OCI-LY7 (cell line): ENCODE data around the gene DDX39B. TPM values are rescaled to one million over a fixed set of nuclear protein-coding genes. Genes with fewer than 3 reads are reported as not detected.

Source experiments
- BruUV-seq: library from RNA; stranded (reverse); fragments of 400-500 nt; replicated peaks from 2 replicates; lab custom pipeline; 2021; lab: Mats Ljungman, UMichigan
- CTCF ChIA-PET: fragments of 300-600 bp; sonication (Branson Sonifier 250); formaldehyde crosslinking; loops from one replicate; lab custom pipeline; 2022; ENCODE audit warnings: antibody characterized with exemption; ENCODE audit not compliant: unreplicated experiment; lab: Charles Lee
- POLR2A ChIA-PET: fragments of 300-600 bp; sonication (Branson Sonifier 250); formaldehyde crosslinking; loops from one replicate; lab custom pipeline; 2022; ENCODE audit warnings: antibody characterized with exemption; lab: Charles Lee
- DNase-seq: peaks from one replicate; pipeline ENCODE4 v3.0.0-alpha.2; 2015; ENCODE audit warnings: low spot score
- H2AFZ ChIP-seq: fragments of 200-600 bp; sonication (generic), shearing (Covaris generic); 2 replicates; pipeline ENCODE4 v1.6.1; 2014; ENCODE audit warnings: mild to moderate bottlenecking, antibody characterized with exemption, low read length, moderate library complexity
- H3K27ac ChIP-seq: fragments of 200-600 bp; sonication (generic); 2 replicates; pipeline ENCODE4 v1.5.1; 2014; ENCODE audit warnings: mixed run types, low read depth, mild to moderate bottlenecking, moderate library complexity, low read length, inconsistent platforms; ENCODE audit not compliant: poor library complexity, severe bottlenecking
- H3K36me3 ChIP-seq: fragments of 200-600 bp; sonication (generic); 2 replicates; pipeline ENCODE4 v1.6.1; 2014; ENCODE audit warnings: mild to moderate bottlenecking, antibody characterized with exemption, low read length, moderate library complexity, mixed read lengths; ENCODE audit not compliant: insufficient read depth
- H3K4me1 ChIP-seq: fragments of 200-600 bp; sonication (generic); 2 replicates; pipeline ENCODE4 v1.5.1; 2014; ENCODE audit warnings: mild to moderate bottlenecking, low read length; ENCODE audit not compliant: insufficient read depth, poor library complexity, severe bottlenecking
- H3K4me2 ChIP-seq: fragments of 200-600 bp; sonication (generic); 2 replicates; pipeline ENCODE4 v1.6.1; 2014; ENCODE audit warnings: mild to moderate bottlenecking, low read length
- H3K4me3 ChIP-seq: fragments of 200-600 bp; sonication (generic); 2 replicates; pipeline ENCODE4 v1.5.1; 2014; ENCODE audit warnings: mild to moderate bottlenecking, low read depth, low read length; ENCODE audit not compliant: poor library complexity, severe bottlenecking
- H3K79me2 ChIP-seq: fragments of 200-600 bp; sonication (generic); 2 replicates; pipeline ENCODE4 v1.6.1; 2016; ENCODE audit warnings: low read depth, mild to moderate bottlenecking, low read length, moderate library complexity, mixed read lengths; ENCODE audit not compliant: insufficient read depth
- H3K9me2 ChIP-seq: fragments of 200-600 bp; sonication (generic); 2 replicates; pipeline ENCODE4 v1.6.1; 2016; ENCODE audit warnings: mild to moderate bottlenecking, low read length, mixed read lengths; ENCODE audit not compliant: insufficient read depth
- H3K9me3 ChIP-seq: fragments of 200-600 bp; sonication (generic); 2 replicates; pipeline ENCODE4 v1.6.1; 2014; ENCODE audit warnings: mild to moderate bottlenecking, mixed run types, low read length, mixed read lengths
- H4K20me1 ChIP-seq: fragments of 200-600 bp; sonication (generic); 2 replicates; pipeline ENCODE4 v1.6.1; 2014; ENCODE audit warnings: mild to moderate bottlenecking, antibody characterized with exemption, low read length, moderate library complexity, mixed read lengths; ENCODE audit not compliant: insufficient read depth
- CTCF ChIP-seq: fragments of 200-600 bp; sonication (generic); conservative IDR thresholded peaks from 2 replicates; pipeline ENCODE4 v1.5.1; 2014; ENCODE audit warnings: mild to moderate bottlenecking, antibody characterized with exemption, low read length, moderate library complexity, mixed read lengths
- EZH2phosphoT487 ChIP-seq: fragments of 200-600 bp; sonication (generic); IDR thresholded peaks from 2 replicates; pipeline ENCODE4 v1.6.1; 2018; ENCODE audit warnings: low read depth, borderline replicate concordance, mild to moderate bottlenecking, mixed run types, antibody characterized with exemption, low read length, moderate library complexity, mixed read lengths
- intact Hi-C: fragments of 100-400 bp; cut with micrococcal nuclease; formaldehyde crosslinking; loops from one replicate; pipeline ENCODE4 v1.10.0; 2022; ENCODE audit not compliant: unreplicated experiment
- small RNA-seq: library from RNA; depleted of rRNA; stranded (forward); fragments of <200 nt; gene quantifications from one replicate; pipeline ENCODE3, GENCODE V24; 2014
- total RNA-seq, 2 experiments: library from RNA; depleted of rRNA in 1 of 2; stranded (reverse); fragments of >200 nt in 1 of 2; shearing (Covaris generic) in 1 of 2; gene quantifications; 2 replicates each; pipeline ENCODE4 v1.2.3, GENCODE V29; 2014 to 2022

The DDX39B gene
- total RNA-seq, 2 experiments from 2014 or later: 481 to 736 TPM

- Histone ChIP-seq H3K79me2 (no peaks in the 10 kb centered on the region), H3K4me1 (peaks cover 8% of the 10 kb centered on the region), H3K9me3 (no peaks in the 10 kb centered on the region), H3K9me2 (no peaks in the 10 kb centered on the region), H3K36me3 (no peaks in the 10 kb centered on the region), H3K27ac (no peak overlapping the region), H2AFZ (no peak overlapping the region), H3K4me3 (no peak overlapping the region), H3K4me2 (no peak overlapping the region), H4K20me1 (no peaks in the 10 kb centered on the region)
- no peak for DNase-seq
- POLR2A ChIA-PET: no interaction called here
- intact Hi-C loops: no loop called here
- no TSS peak for BruUV-seq
- CTCF ChIA-PET: no interaction called here
- no peak for TF ChIP-seq EZH2phosphoT487
- TF ChIP-seq CTCF: no peak
Measured at GRCh38 chr6:31485055-31485454, 56.7 kb downstream of the DDX39B start.

- POLR2A ChIA-PET: interaction anchor here (0.7 kb wide), 2 partner anchors 31 to 71 kb away, joined by 3 read pairs; no protein-coding TSS in a partner anchor
- DNase-seq: no peak
- H3K9me3 ChIP-seq: no peaks in the 10 kb centered on the region
- H4K20me1 ChIP-seq: no peaks in the 10 kb centered on the region
- H3K4me1 ChIP-seq: peaks cover 19% of the 10 kb centered on the region
- intact Hi-C loops: no loop called here
- no peak overlapping the region for H3K4me2 ChIP-seq
- H3K4me3 ChIP-seq: no peak overlapping the region
- no peaks in the 10 kb centered on the region for H3K79me2 ChIP-seq
- H3K36me3 ChIP-seq: no peaks in the 10 kb centered on the region
- no peaks in the 10 kb centered on the region for H3K9me2 ChIP-seq
- TF ChIP-seq EZH2phosphoT487 (no peak), CTCF (no peak)
- CTCF ChIA-PET: no interaction called here
- BruUV-seq: no TSS peak
- no peak overlapping the region for H3K27ac ChIP-seq
- no peak overlapping the region for H2AFZ ChIP-seq
Measured at GRCh38 chr6:31483392-31483791, 58.4 kb downstream of the DDX39B start.

GRCh38 chr6:31480574-31480973 is 61.2 kb downstream of the DDX39B start:
- CTCF ChIA-PET: no interaction called here
- H3K4me1 ChIP-seq: peaks cover 31% of the 10 kb centered on the region
- POLR2A ChIA-PET: no interaction called here
- DNase-seq: no peak
- TF ChIP-seq CTCF (no peak), EZH2phosphoT487 (no peak)
- H3K4me3 ChIP-seq: no peak overlapping the region
- H3K9me2 ChIP-seq: no peaks in the 10 kb centered on the region
- H3K79me2 ChIP-seq: no peaks in the 10 kb centered on the region
- no peak overlapping the region for H2AFZ ChIP-seq
- no TSS peak for BruUV-seq
- no peak overlapping the region for H3K27ac ChIP-seq
- H4K20me1 ChIP-seq: no peaks in the 10 kb centered on the region
- H3K4me2 ChIP-seq: no peak overlapping the region
- H3K36me3 ChIP-seq: no peaks in the 10 kb centered on the region
- intact Hi-C loops: no loop called here
- H3K9me3 ChIP-seq: no peaks in the 10 kb centered on the region

Small RNAs within 50 kb of the gene (small RNA-seq; reads per million reads assigned to genes)
- gene AL663061.1 (not detected), gene RF00019 (not detected), gene SNORD117 (117 reads per million, percentile 99 among the genes with 10 or more reads in this experiment), gene SNORD84 (not detected)

Other genes with a start within 250 kb of the DDX39B start
- gene HLA-B, start 184.8 kb downstream of the DDX39B start, total RNA-seq (2014; rRNA removed; shearing (Covaris generic)): 223 and 258 TPM in 2 replicates
- gene HLA-B, start 184.8 kb downstream of the DDX39B start, total RNA-seq (2022): 238 and 309 TPM in 2 replicates
- gene MICA, start 138.4 kb downstream of the DDX39B start, total RNA-seq (2014; rRNA removed; shearing (Covaris generic)): 11.9 and 15.3 TPM in 2 replicates
- gene MICA, start 138.4 kb downstream of the DDX39B start, total RNA-seq (2022): 8.3 and 9.9 TPM in 2 replicates
- 24.2 and 26.3 TPM in 2 replicates for gene MICB, start 43.9 kb downstream of the DDX39B start, total RNA-seq (2014; rRNA removed; shearing (Covaris generic))
- 32.4 and 33.9 TPM in 2 replicates for gene MICB, start 43.9 kb downstream of the DDX39B start, total RNA-seq (2022)
- gene MCCD1, start 13.0 kb downstream of the DDX39B start, total RNA-seq (2014; rRNA removed; shearing (Covaris generic)): not detected in 2 replicates
- not detected in 2 replicates for gene MCCD1, start 13.0 kb downstream of the DDX39B start, total RNA-seq (2022)
- 3.8 and 4.2 TPM in 2 replicates for gene ATP6V1G2, start 4.6 kb upstream of the DDX39B start, total RNA-seq (2014; rRNA removed; shearing (Covaris generic))
- 14.1 and 15.9 TPM in 2 replicates for gene ATP6V1G2, start 4.6 kb upstream of the DDX39B start, total RNA-seq (2022)
- gene NFKBIL1, start 5.6 kb upstream of the DDX39B start, total RNA-seq (2014; rRNA removed; shearing (Covaris generic)): 17.1 and 21.8 TPM in 2 replicates
- gene NFKBIL1, start 5.6 kb upstream of the DDX39B start, total RNA-seq (2022): 22.7 and 23.2 TPM in 2 replicates
- 0.98 and 1.1 TPM in 2 replicates for gene LTA, start 30.3 kb upstream of the DDX39B start, total RNA-seq (2014; rRNA removed; shearing (Covaris generic))
- gene LTA, start 30.3 kb upstream of the DDX39B start, total RNA-seq (2022): 4.1 and 4.3 TPM in 2 replicates
- 1.7 and 3.5 TPM in 2 replicates for gene TNF, start 33.6 kb upstream of the DDX39B start, total RNA-seq (2014; rRNA removed; shearing (Covaris generic))
- 2.5 TPM in 2 replicates for gene TNF, start 33.6 kb upstream of the DDX39B start, total RNA-seq (2022)
- 36.5 and 46.8 TPM in 2 replicates for gene LTB, start 40.4 kb upstream of the DDX39B start, total RNA-seq (2014; rRNA removed; shearing (Covaris generic))
- gene LTB, start 40.4 kb upstream of the DDX39B start, total RNA-seq (2022): 36.9 and 39.2 TPM in 2 replicates
- 1.2 and 3.0 TPM in 2 replicates for gene LST1, start 44.3 kb upstream of the DDX39B start, total RNA-seq (2014; rRNA removed; shearing (Covaris generic))
- gene LST1, start 44.3 kb upstream of the DDX39B start, total RNA-seq (2022): 4.2 and 4.9 TPM in 2 replicates
- gene NCR3, start 51.0 kb upstream of the DDX39B start, total RNA-seq (2014; rRNA removed; shearing (Covaris generic)): 1.6 TPM in 1 of 2 replicates, not detected in the other
- 0.74 and 2.0 TPM in 2 replicates for gene NCR3, start 51.0 kb upstream of the DDX39B start, total RNA-seq (2022)
- 15.3 and 22.0 TPM in 2 replicates for gene AIF1, start 73.2 kb upstream of the DDX39B start, total RNA-seq (2014; rRNA removed; shearing (Covaris generic))
- gene AIF1, start 73.2 kb upstream of the DDX39B start, total RNA-seq (2022): 16.3 and 17.2 TPM in 2 replicates
- 113 and 156 TPM in 2 replicates for gene PRRC2A, start 78.7 kb upstream of the DDX39B start, total RNA-seq (2014; rRNA removed; shearing (Covaris generic))
- gene PRRC2A, start 78.7 kb upstream of the DDX39B start, total RNA-seq (2022): 355 and 379 TPM in 2 replicates
- 191 and 233 TPM in 2 replicates for gene BAG6, start 110.7 kb upstream of the DDX39B start, total RNA-seq (2014; rRNA removed; shearing (Covaris generic))
- gene BAG6, start 110.7 kb upstream of the DDX39B start, total RNA-seq (2022): 320 and 323 TPM in 2 replicates
- 0.13 and 1.5 TPM in 2 replicates for gene APOM, start 113.9 kb upstream of the DDX39B start, total RNA-seq (2014; rRNA removed; shearing (Covaris generic))
- 2.1 and 3.6 TPM in 2 replicates for gene APOM, start 113.9 kb upstream of the DDX39B start, total RNA-seq (2022)
- 17.5 and 18.5 TPM in 2 replicates for gene C6orf47, start 118.8 kb upstream of the DDX39B start, total RNA-seq (2014; rRNA removed; shearing (Covaris generic))
- 16.7 and 17.4 TPM in 2 replicates for gene C6orf47, start 118.8 kb upstream of the DDX39B start, total RNA-seq (2022)
- gene GPANK1, start 123.0 kb upstream of the DDX39B start, total RNA-seq (2014; rRNA removed; shearing (Covaris generic)): 34.3 and 50.9 TPM in 2 replicates
- 38.8 and 40.7 TPM in 2 replicates for gene GPANK1, start 123.0 kb upstream of the DDX39B start, total RNA-seq (2022)
- gene CSNK2B, start 124.1 kb upstream of the DDX39B start, total RNA-seq (2014; rRNA removed; shearing (Covaris generic)): 207 and 230 TPM in 2 replicates
- 245 and 254 TPM in 2 replicates for gene CSNK2B, start 124.1 kb upstream of the DDX39B start, total RNA-seq (2022)
- 12.3 and 15.9 TPM in 2 replicates for gene LY6G5B, start 128.0 kb upstream of the DDX39B start, total RNA-seq (2014; rRNA removed; shearing (Covaris generic))
- 28.7 and 32.0 TPM in 2 replicates for gene LY6G5B, start 128.0 kb upstream of the DDX39B start, total RNA-seq (2022)
- gene LY6G5C, start 139.1 kb upstream of the DDX39B start, total RNA-seq (2014; rRNA removed; shearing (Covaris generic)): 1.6 and 1.8 TPM in 2 replicates
- gene LY6G5C, start 139.1 kb upstream of the DDX39B start, total RNA-seq (2022): 2.5 and 3.5 TPM in 2 replicates
- 28.6 and 34.8 TPM in 2 replicates for gene ABHD16A, start 161.3 kb upstream of the DDX39B start, total RNA-seq (2014; rRNA removed; shearing (Covaris generic))
- gene ABHD16A, start 161.3 kb upstream of the DDX39B start, total RNA-seq (2022): 32.7 and 35.2 TPM in 2 replicates
- not detected in 2 replicates for gene LY6G6F, start 164.9 kb upstream of the DDX39B start, total RNA-seq (2014; rRNA removed; shearing (Covaris generic))
- not detected in 2 replicates for gene LY6G6F, start 164.9 kb upstream of the DDX39B start, total RNA-seq (2022)
- gene LY6G6D, start 173.3 kb upstream of the DDX39B start, total RNA-seq (2014; rRNA removed; shearing (Covaris generic)): not detected in 2 replicates
- not detected in 2 replicates for gene LY6G6D, start 173.3 kb upstream of the DDX39B start, total RNA-seq (2022)
- gene LY6G6C, start 179.7 kb upstream of the DDX39B start, total RNA-seq (2014; rRNA removed; shearing (Covaris generic)): not detected in 2 replicates
- not detected in 2 replicates for gene LY6G6C, start 179.7 kb upstream of the DDX39B start, total RNA-seq (2022)
- gene MPIG6B, start 181.4 kb upstream of the DDX39B start, total RNA-seq (2014; rRNA removed; shearing (Covaris generic)): not detected in 2 replicates
- not detected in 2 replicates for gene MPIG6B, start 181.4 kb upstream of the DDX39B start, total RNA-seq (2022)
- gene DDAH2, start 187.3 kb upstream of the DDX39B start, total RNA-seq (2014; rRNA removed; shearing (Covaris generic)): 14.0 and 20.6 TPM in 2 replicates
- gene DDAH2, start 187.3 kb upstream of the DDX39B start, total RNA-seq (2022): 20.4 and 26.4 TPM in 2 replicates
- 376 and 413 TPM in 2 replicates for gene CLIC1, start 194.5 kb upstream of the DDX39B start, total RNA-seq (2014; rRNA removed; shearing (Covaris generic))
- 314 and 318 TPM in 2 replicates for gene CLIC1, start 194.5 kb upstream of the DDX39B start, total RNA-seq (2022)
- gene MSH5, start 198.0 kb upstream of the DDX39B start, total RNA-seq (2014; rRNA removed; shearing (Covaris generic)): 104 and 108 TPM in 2 replicates
- 218 and 258 TPM in 2 replicates for gene MSH5, start 198.0 kb upstream of the DDX39B start, total RNA-seq (2022)
- gene SAPCD1, start 220.7 kb upstream of the DDX39B start, total RNA-seq (2014; rRNA removed; shearing (Covaris generic)): 31.3 and 47.1 TPM in 2 replicates
- gene SAPCD1, start 220.7 kb upstream of the DDX39B start, total RNA-seq (2022): 53.5 and 66.8 TPM in 2 replicates
- 2.1 and 2.2 TPM in 2 replicates for gene VWA7, start 235.3 kb upstream of the DDX39B start, total RNA-seq (2014; rRNA removed; shearing (Covaris generic))
- 3.7 and 6.5 TPM in 2 replicates for gene VWA7, start 235.3 kb upstream of the DDX39B start, total RNA-seq (2022)